GM21717 (cell line): ENCODE results near the gene PLD5.
"Not testable (repeated sequence)": the region's sequence is repeated elsewhere in the genome, so short reads cannot be mapped to it uniquely, and the experiment has no call there.

Experiments used
- ATAC-seq: cut with Tn5 transposase; IDR thresholded peaks from one replicate; pipeline ENCODE4 v1.9.1; 2021; ENCODE audit warnings: mild to moderate bottlenecking, moderate library complexity; ENCODE audit not compliant: unreplicated experiment

PLD5 gene

GRCh38 chr1:242178924-242179708 lies 345.4 kb downstream of the PLD5 start:
- no peak for ATAC-seq

DNA sequence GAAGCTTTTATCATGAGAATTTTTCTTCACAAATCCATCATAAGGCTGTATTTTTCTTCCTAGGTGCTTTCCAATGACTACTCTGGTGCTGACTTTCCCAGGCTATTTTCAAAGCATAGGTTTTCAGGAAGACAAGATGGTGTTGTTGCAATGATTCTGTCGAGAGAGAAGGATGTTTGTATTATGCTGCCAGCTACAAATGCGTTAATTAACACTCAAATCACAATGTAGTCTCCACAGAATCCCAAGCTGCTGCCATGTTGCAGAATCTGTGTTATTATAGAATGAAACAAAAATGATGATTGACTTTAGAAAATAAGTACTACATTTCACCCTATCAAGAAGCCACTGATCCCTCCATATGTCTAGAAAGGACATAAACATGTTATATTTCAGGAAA lies 346.1 kb downstream of the PLD5 start:
- no peak for ATAC-seq

GRCh38 chr1:242162140-242162539 lies 362.4 kb downstream of the PLD5 start:
- no peak for ATAC-seq

- peak; percentile 48 for ATAC-seq
Measured at GRCh38 chr1:242147096-242147976, 377.2 kb downstream of the PLD5 start.

DNA sequence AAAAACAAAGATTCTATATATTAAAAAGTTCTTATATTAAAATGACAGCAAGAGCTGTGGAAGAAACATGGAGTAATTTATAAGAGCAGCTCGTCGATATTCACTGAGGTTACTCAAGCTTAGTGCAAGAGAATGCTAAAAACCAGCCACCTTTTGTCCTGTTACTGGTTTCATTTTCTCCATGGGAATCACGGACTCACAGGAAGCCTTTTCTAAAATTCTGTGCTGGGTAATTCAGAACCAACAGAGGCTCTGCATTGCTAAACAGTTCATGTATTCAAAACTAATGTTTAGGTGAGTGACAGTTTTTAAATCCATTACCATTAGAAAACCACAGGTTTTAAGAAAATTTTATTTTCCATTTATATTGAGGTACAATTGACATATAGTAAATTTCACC lies 377.8 kb downstream of the PLD5 start:
- ATAC-seq = peak; percentile 24

GRCh38 chr1:242140836-242141235 lies 383.7 kb downstream of the PLD5 start:
- no peak for ATAC-seq

GRCh38 chr1:242139986-242140385 lies 384.5 kb downstream of the PLD5 start:
- no peak for ATAC-seq

- ATAC-seq = peak; percentile 61
Measured at GRCh38 chr1:242139442-242139841, 385.1 kb downstream of the PLD5 start.

GRCh38 chr1:242133796-242134195 lies 390.7 kb downstream of the PLD5 start:
- no peak for ATAC-seq

DNA sequence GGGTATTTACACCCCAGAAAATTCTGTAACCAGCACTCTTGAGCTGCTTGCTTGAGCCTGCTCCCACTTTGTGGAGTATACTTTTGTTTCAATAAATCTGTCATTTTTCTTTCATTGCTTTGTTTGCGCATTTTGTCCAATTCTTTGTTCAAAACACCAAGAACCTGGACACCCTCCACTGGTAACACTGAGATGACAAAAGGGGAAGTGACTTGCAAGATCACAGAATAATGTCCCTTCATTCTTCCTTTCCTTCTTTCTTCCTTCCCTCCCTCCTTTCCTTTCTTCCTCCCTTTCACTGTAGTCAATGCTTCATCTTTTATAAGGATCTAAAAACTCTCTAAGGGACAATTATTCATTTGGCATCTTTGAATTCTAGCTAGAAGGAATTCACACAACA lies 391.1 kb downstream of the PLD5 start:
- no peak for ATAC-seq

GRCh38 chr1:242132121-242132817 lies 392.2 kb downstream of the PLD5 start:
- ATAC-seq = no peak

- peak; percentile 78 for ATAC-seq
Measured at GRCh38 chr1:242128951-242129502, 395.5 kb downstream of the PLD5 start.

- ATAC-seq = no peak
Measured at GRCh38 chr1:242120432-242120831, 404.1 kb downstream of the PLD5 start.

DNA sequence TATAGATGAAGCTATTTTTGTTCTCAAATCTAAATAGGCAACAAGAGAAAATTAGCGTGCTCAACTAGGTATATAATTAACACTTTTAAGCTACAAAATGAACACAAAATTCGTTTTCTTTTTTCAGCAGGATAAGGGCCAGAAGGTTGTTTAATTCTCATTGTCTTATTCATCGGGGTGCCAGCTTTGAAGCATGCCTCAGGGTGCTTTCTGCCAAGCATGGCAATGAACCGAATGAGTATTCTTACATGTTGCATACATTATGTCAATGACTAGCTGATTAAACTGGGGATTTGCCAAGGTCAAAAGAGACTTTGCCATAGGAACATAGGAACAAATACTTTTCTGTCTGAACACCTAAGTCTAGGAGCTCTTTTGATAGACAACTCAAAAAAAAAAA lies 423.6 kb downstream of the PLD5 start:
- ATAC-seq = no peak

GRCh38 chr1:242097283-242097682 lies 427.2 kb downstream of the PLD5 start:
- not testable (repeated sequence) for ATAC-seq

DNA sequence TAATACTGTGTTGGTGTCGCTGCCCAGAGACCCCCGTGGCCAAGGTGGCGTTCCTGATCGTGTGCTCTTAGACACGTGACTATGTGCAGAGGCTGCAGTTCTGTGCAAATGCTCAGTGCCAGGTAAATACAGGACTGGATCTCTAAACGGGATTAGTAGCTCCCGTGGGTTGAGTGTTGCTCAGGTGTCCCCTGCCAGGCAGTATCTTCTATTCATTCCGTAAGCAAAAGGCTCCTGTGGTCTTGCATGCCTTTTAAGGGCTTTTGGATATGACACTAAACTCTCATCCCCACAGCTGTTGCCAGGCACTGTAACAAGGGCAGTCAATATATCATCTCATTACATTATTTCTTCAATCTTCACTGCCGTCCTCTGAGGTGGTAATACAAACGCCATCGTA lies 431.4 kb downstream of the PLD5 start:
- ATAC-seq = no peak

DNA sequence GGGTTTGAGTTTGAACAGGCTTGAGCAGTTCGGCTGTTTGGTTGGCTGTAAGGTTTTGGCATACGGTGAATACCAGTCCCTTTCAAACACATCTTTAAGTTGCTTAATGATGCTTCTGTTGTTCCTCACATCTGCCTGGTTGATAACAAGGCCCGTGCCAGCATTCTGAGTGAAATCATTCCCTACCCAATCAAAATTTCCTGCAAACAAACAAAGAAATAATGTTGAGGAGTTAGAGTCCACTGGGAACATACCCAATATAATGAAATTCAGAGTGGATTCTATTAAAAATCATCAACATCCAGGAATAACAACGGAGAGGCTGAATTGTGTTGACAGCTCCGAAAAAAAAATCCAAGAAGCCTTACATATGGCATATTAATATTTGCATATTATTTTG lies 434.6 kb downstream of the PLD5 start:
- ATAC-seq = no peak

- ATAC-seq = no peak
Measured at GRCh38 chr1:242088875-242089274, 435.6 kb downstream of the PLD5 start.

DNA sequence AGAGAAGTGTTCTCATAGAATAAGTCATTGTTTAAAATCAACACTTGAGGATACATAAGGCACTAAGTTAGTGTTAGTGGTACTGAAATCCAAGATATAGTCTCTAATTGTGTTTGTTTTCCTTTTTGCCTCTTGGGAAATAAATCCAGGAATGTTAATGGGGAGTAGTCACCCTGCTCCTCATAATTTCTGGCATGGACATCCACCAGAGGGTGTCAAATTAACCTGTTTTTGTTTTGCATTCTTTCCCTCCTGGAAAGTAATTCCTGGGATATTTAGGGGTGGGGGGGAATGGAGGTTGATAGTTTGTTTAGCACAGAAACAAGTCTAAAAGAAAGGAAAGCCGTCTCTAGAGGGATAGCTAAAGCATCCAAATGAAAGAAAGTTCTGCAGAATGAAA lies 437.8 kb downstream of the PLD5 start:
- ATAC-seq = no peak

GRCh38 chr1:242086093-242086492 lies 438.4 kb downstream of the PLD5 start:
- ATAC-seq = no peak

- ATAC-seq = no peak
Measured at GRCh38 chr1:242083742-242084141, 440.8 kb downstream of the PLD5 start.
